IMR-90 (cell line): ENCODE results near the gene RAD51B. TPM values are rescaled to one million over a fixed set of nuclear protein-coding genes. Genes with fewer than 3 reads are reported as not detected.

ENCODE experiments used
- ATAC-seq: fragments of 200-7000 bp; cut with Tn5 transposase; 2 replicates; pipeline ENCODE4 v1.9.1; 2020; ENCODE audit warnings: low read depth, mild to moderate bottlenecking, moderate library complexity
- BruUV-seq: library from RNA; stranded (reverse); fragments of 400-500 nt; replicated peaks from 2 replicates; lab custom pipeline; 2021; lab: Mats Ljungman, UMichigan
- CTCF ChIA-PET: fragments of 300-600 bp; formaldehyde crosslinking; extraction: SDS; loops from one replicate; lab custom pipeline; 2021; ENCODE audit warnings: antibody characterized with exemption; lab: Yijun Ruan, JAX
- POLR2A ChIA-PET: fragments of 300-600 bp; sonication (Branson Sonifier 250); formaldehyde crosslinking; loops from one replicate; lab custom pipeline; 2022; ENCODE audit warnings: antibody characterized with exemption; ENCODE audit not compliant: unreplicated experiment; lab: Charles Lee
- DNase-seq: peaks from one replicate; pipeline ENCODE4 v3.0.0; 2013
- H2AFZ ChIP-seq: replicated peaks from 2 replicates; pipeline ENCODE3; 2013; ENCODE audit warnings: low read length, mild to moderate bottlenecking; ENCODE audit not compliant: poor library complexity
- H2AK5ac ChIP-seq: 2 replicates; pipeline ENCODE4 v1.6.1; 2013; ENCODE audit warnings: low read depth, low read length, inconsistent platforms
- H2AK9ac ChIP-seq: replicated peaks from 2 replicates; pipeline ENCODE3; 2013; ENCODE audit warnings: mild to moderate bottlenecking, low read depth, low read length, moderate library complexity; ENCODE audit not compliant: poor library complexity
- H2BK120ac ChIP-seq: 2 replicates; pipeline ENCODE4 v1.6.1; 2013; ENCODE audit warnings: low read depth, low read length, inconsistent platforms
- H2BK15ac ChIP-seq: 3 replicates; pipeline ENCODE4 v1.6.1; 2013; ENCODE audit warnings: low read depth, low read length, inconsistent platforms
- H2BK20ac ChIP-seq: 2 replicates; pipeline ENCODE4 v1.6.1; 2013; ENCODE audit warnings: low read depth, mild to moderate bottlenecking, inconsistent platforms, low read length, moderate library complexity
- H2BK5ac ChIP-seq: 2 replicates; pipeline ENCODE4 v1.6.1; 2013; ENCODE audit warnings: mild to moderate bottlenecking, low read depth, low read length, inconsistent platforms; ENCODE audit not compliant: poor library complexity, severe bottlenecking
- H3K14ac ChIP-seq: replicated peaks from 2 replicates; pipeline ENCODE4 v1.6.1; 2013; ENCODE audit warnings: low read depth, low read length, inconsistent platforms
- H3K18ac ChIP-seq: 2 replicates; pipeline ENCODE4 v1.6.1; 2013; ENCODE audit warnings: low read depth, low read length, control low read depth
- H3K23ac ChIP-seq: 2 replicates; pipeline ENCODE4 v1.6.1; 2013; ENCODE audit warnings: low read depth, low read length, inconsistent platforms
- H3K27ac ChIP-seq: 2 replicates; pipeline ENCODE4 v1.5.1; 2013; ENCODE audit warnings: mild to moderate bottlenecking, control low read depth, low read length; ENCODE audit not compliant: insufficient read depth
- H3K27me3 ChIP-seq: 2 replicates; pipeline ENCODE4 v1.6.1; 2013; ENCODE audit warnings: low read length; ENCODE audit not compliant: control insufficient read depth, insufficient read depth
- H3K36me3 ChIP-seq: 2 replicates; pipeline ENCODE4 v1.6.1; 2013; ENCODE audit warnings: low read length, mixed read lengths; ENCODE audit not compliant: control insufficient read depth, insufficient read depth
- H3K4ac ChIP-seq: 2 replicates; pipeline ENCODE4 v1.6.1; 2013; ENCODE audit warnings: low read depth, low read length, inconsistent platforms
- H3K4me1 ChIP-seq: 2 replicates; pipeline ENCODE4 v1.6.1; 2013; ENCODE audit warnings: low read length, mixed read lengths; ENCODE audit not compliant: control insufficient read depth, insufficient read depth
- H3K4me2 ChIP-seq: 2 replicates; pipeline ENCODE4 v1.6.1; 2013; ENCODE audit warnings: low read depth, mild to moderate bottlenecking, control low read depth, low read length, moderate library complexity
- H3K4me3 ChIP-seq: 2 replicates; pipeline ENCODE4 v1.5.1; 2013; ENCODE audit warnings: low read depth, mild to moderate bottlenecking, control low read depth, low read length, moderate library complexity; ENCODE audit not compliant: insufficient read depth
- H3K56ac ChIP-seq: 2 replicates; pipeline ENCODE4 v1.6.1; 2013; ENCODE audit warnings: low read length, inconsistent platforms; ENCODE audit not compliant: insufficient read depth; ENCODE audit errors: extremely low read depth
- H3K79me1 ChIP-seq, 2 experiments: 2 replicates each; pipeline ENCODE4 v1.6.1; 2013; ENCODE audit warnings: low read length in 2 of 2, inconsistent platforms in 1 of 2, low read depth in 1 of 2
- H3K9ac ChIP-seq: 2 replicates; pipeline ENCODE4 v1.6.1; 2013; ENCODE audit warnings: low read depth, low read length, control low read depth
- H3K9me1 ChIP-seq: 2 replicates; pipeline ENCODE4 v1.6.1; 2013; ENCODE audit warnings: low read length, inconsistent platforms; ENCODE audit not compliant: insufficient read depth
- H3K9me3 ChIP-seq: 2 replicates; pipeline ENCODE4 v1.6.1; 2013; ENCODE audit warnings: low read length; ENCODE audit not compliant: control insufficient read depth, insufficient read depth
- H4K20me1 ChIP-seq: 2 replicates; pipeline ENCODE4 v1.6.1; 2013; ENCODE audit warnings: low read length, inconsistent platforms; ENCODE audit not compliant: insufficient read depth
- H4K5ac ChIP-seq: 2 replicates; pipeline ENCODE4 v1.6.1; 2013; ENCODE audit warnings: mild to moderate bottlenecking, low read depth, low read length, control low read depth
- H4K8ac ChIP-seq, 2 experiments: 2 replicates each; pipeline ENCODE4 v1.6.1; 2013; ENCODE audit warnings: low read depth in 2 of 2, low read length in 2 of 2, control low read depth in 1 of 2, inconsistent platforms in 1 of 2
- H4K91ac ChIP-seq: 2 replicates; pipeline ENCODE4 v1.6.1; 2013; ENCODE audit warnings: low read depth, low read length, inconsistent platforms; ENCODE audit not compliant: insufficient read depth
- BHLHE40 ChIP-seq: fragments of 150-350 bp; IDR thresholded peaks from 2 replicates; pipeline ENCODE4 v1.6.1; 2016; ENCODE audit warnings: mild to moderate bottlenecking, low read depth, low read length
- CEBPB ChIP-seq: IDR thresholded peaks from 2 replicates; pipeline ENCODE4 v1.6.1; 2012; ENCODE audit warnings: low read depth, low read length, improper control_type of control experiment
- CHD1 ChIP-seq: IDR thresholded peaks from 2 replicates; pipeline ENCODE4 v1.6.1; 2012; ENCODE audit warnings: low read depth, low read length, improper control_type of control experiment
- FOS ChIP-seq: fragments of 150-350 bp; IDR thresholded peaks from 2 replicates; pipeline ENCODE4 v1.6.1; 2016; ENCODE audit warnings: low read depth, low read length
- MAZ ChIP-seq: IDR thresholded peaks from 2 replicates; pipeline ENCODE4 v1.6.1; 2012; ENCODE audit warnings: low read depth, mild to moderate bottlenecking, low read length, improper control_type of control experiment, moderate library complexity, borderline replicate concordance
- MXI1 ChIP-seq: IDR thresholded peaks from 2 replicates; pipeline ENCODE4 v1.6.1; 2012; ENCODE audit warnings: low read depth, mild to moderate bottlenecking, low read length, moderate library complexity, borderline replicate concordance
- NFE2L2 ChIP-seq: fragments of 150-350 bp; IDR thresholded peaks from 2 replicates; pipeline ENCODE4 v1.6.1; 2016; ENCODE audit warnings: low read depth, mild to moderate bottlenecking, low read length
- POLR2A ChIP-seq: IDR thresholded peaks from 2 replicates; pipeline ENCODE4 v1.6.1; 2012; ENCODE audit warnings: mild to moderate bottlenecking, low read depth, low read length
- RCOR1 ChIP-seq: IDR thresholded peaks from 2 replicates; pipeline ENCODE4 v1.6.1; 2012; ENCODE audit warnings: mild to moderate bottlenecking, low read length, improper control_type of control experiment; ENCODE audit not compliant: insufficient replicate concordance
- RFX5 ChIP-seq: IDR thresholded peaks from 2 replicates; pipeline ENCODE4 v1.8.0; 2012; ENCODE audit warnings: low read depth, mild to moderate bottlenecking, low read length, moderate library complexity
- SMC3 ChIP-seq: fragments of 150-350 bp; IDR thresholded peaks from 2 replicates; pipeline ENCODE4 v1.6.1; 2016; ENCODE audit warnings: low read depth, mild to moderate bottlenecking, antibody characterized with exemption, low read length, moderate library complexity
- WGBS, 2 experiments: methylation state at CpG; one replicate each; pipeline versions ENCODE4 v1.1.5 to v1.1.7; 2013; ENCODE audit warnings: missing lambda C conversion rate in 2 of 2; ENCODE audit not compliant: insufficient read length in 1 of 2; ENCODE audit errors: extremely low coverage in 2 of 2; 5-methylcytosine and 5-hydroxymethylcytosine counted together
- dilution Hi-C: fragments of 300-500 bp; cut with HindIII; formaldehyde crosslinking; loops from one replicate; pipeline ENCODE4 v1.14.3; 2018; ENCODE audit warnings: low sequenced_read_pairs; ENCODE audit not compliant: unreplicated experiment
- in situ Hi-C: fragments of 300-500 bp; cut with MboI; formaldehyde crosslinking; loops from 3 replicates; pipeline ENCODE4 v1.14.3; 2019; ENCODE audit warnings: low sequenced_read_pairs, inconsistent platforms, mixed read lengths
- intact Hi-C: fragments of 100-400 bp; cut with micrococcal nuclease; formaldehyde crosslinking; loops from 2 replicates; pipeline ENCODE4 v1.10.0; 2022
- polyA plus RNA-seq, 3 experiments: library from polyadenylated mRNA; depleted of rRNA; stranded (reverse); fragments of >200 nt; gene quantifications; 2 replicates each; pipeline ENCODE4 v1.2.3, GENCODE V29; 2012; ENCODE audit warnings: low replicate concordance in 1 of 3
- total RNA-seq: library from RNA; depleted of rRNA; stranded (reverse); fragments of >200 nt; gene quantifications from 2 replicates; pipeline ENCODE4 v1.2.3, GENCODE V29; 2012
- TF ChIP-seq, protein P1 (sequence below): fragments of 150-350 bp; IDR thresholded peaks from 2 replicates; pipeline ENCODE4 v1.6.1; 2017; ENCODE audit warnings: mild to moderate bottlenecking, antibody characterized with exemption, low read length, low read depth
- TF ChIP-seq, protein P2 (sequence below): fragments of 150-350 bp; IDR thresholded peaks from 2 replicates; pipeline ENCODE4 v1.6.1; 2016; ENCODE audit warnings: low read depth, mild to moderate bottlenecking, low read length, moderate library complexity, borderline replicate concordance

RAD51B gene
- total and polyA plus RNA-seq, 2 of the 4 experiments (the other 2 are of a cell fraction), result 5.1 to 18.8 TPM

DNA sequence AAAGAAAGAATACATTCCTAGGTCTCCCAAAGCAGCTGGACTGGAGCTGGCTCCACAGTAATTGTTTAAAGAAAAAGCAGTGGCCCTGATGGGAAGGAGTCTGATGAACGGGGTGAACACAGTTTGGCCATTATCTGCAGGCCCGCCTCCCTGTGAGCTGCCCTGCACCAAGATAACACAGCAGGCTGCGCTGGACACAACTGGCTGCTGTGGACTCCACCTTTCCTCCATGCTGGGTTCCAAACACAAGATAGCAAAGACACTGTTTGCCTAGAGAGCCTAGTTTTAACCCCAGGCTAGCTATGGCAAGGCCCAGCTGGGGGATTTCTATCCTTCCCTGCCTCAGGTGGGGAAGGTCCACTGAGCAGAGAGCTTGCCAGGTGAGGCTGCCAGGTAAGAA lies 938.7 kb downstream of the RAD51B start:
- ChIA-PET CTCF (no interaction called here), POLR2A (no interaction called here)
- Histone ChIP-seq H3K23ac (no peak overlapping the region), H3K14ac (no peak overlapping the region), H2BK15ac (no peak overlapping the region), H3K4ac (no peak overlapping the region), H3K9me3 (no peaks in the 10 kb centered on the region), H3K56ac (no peak overlapping the region), H3K27me3 (no peaks in the 10 kb centered on the region), H2AK5ac (no peak overlapping the region), H3K4me2 (no peak overlapping the region), H3K4me1 (peaks cover 8% of the 10 kb centered on the region), H2AFZ (no peak overlapping the region), H4K20me1 (no peaks in the 10 kb centered on the region), H2BK120ac (no peak overlapping the region), H2BK5ac (no peak overlapping the region), H3K27ac (no peak overlapping the region), H3K9ac (no peak overlapping the region), H3K4me3 (no peak overlapping the region), H3K18ac (no peak overlapping the region), H3K36me3 (no peaks in the 10 kb centered on the region), H3K79me1 (no peaks in the 10 kb centered on the region), H3K9me1 (peaks cover 8% of the 10 kb centered on the region; the same call in 1 of the 2 replicates), H4K8ac (no peak overlapping the region), H2AK9ac (no peak overlapping the region), H4K91ac (no peak overlapping the region), H2BK20ac (no peak overlapping the region), H4K5ac (no peak overlapping the region)
- 93% methylated on average over 2 of the region's 3 CpGs; no CpG with 5 or more reads in 1 of the 2 experiments for WGBS, 2 experiments
- intact Hi-C loops (no loop called here), in situ Hi-C loops (no loop called here), dilution Hi-C loops (no loop called here)
- no TSS peak for BruUV-seq
- DNase-seq (no peak), ATAC-seq (no peak)
- TF ChIP-seq BHLHE40, result no peak
- no peak for TF ChIP-seq NFE2L2
- TF ChIP-seq FOS, result no peak
- TF ChIP-seq, protein P1, sequence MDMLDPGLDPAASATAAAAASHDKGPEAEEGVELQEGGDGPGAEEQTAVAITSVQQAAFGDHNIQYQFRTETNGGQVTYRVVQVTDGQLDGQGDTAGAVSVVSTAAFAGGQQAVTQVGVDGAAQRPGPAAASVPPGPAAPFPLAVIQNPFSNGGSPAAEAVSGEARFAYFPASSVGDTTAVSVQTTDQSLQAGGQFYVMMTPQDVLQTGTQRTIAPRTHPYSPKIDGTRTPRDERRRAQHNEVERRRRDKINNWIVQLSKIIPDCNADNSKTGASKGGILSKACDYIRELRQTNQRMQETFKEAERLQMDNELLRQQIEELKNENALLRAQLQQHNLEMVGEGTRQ, result no peak
- TF ChIP-seq POLR2A, result no peak
- TF ChIP-seq, protein P2, sequence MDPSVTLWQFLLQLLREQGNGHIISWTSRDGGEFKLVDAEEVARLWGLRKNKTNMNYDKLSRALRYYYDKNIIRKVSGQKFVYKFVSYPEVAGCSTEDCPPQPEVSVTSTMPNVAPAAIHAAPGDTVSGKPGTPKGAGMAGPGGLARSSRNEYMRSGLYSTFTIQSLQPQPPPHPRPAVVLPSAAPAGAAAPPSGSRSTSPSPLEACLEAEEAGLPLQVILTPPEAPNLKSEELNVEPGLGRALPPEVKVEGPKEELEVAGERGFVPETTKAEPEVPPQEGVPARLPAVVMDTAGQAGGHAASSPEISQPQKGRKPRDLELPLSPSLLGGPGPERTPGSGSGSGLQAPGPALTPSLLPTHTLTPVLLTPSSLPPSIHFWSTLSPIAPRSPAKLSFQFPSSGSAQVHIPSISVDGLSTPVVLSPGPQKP, result no peak
- TF ChIP-seq RFX5, result no peak
- TF ChIP-seq MXI1, result no peak
- TF ChIP-seq CHD1, result no peak
- no peak for TF ChIP-seq CEBPB
- TF ChIP-seq SMC3, result no peak
- no peak for TF ChIP-seq MAZ
- no peak for TF ChIP-seq RCOR1
